Right atrium auricular region (tissue), 2 donors: Measurements from ENCODE around the gene AGRN. TPM values are rescaled to one million over a fixed set of nuclear protein-coding genes. Genes with fewer than 3 reads are reported as not detected.
A peak's percentile ranks its signal among the peaks of the same experiment; 100 is the strongest.
"Not testable (repeated sequence)": the region's sequence is repeated elsewhere in the genome, so short reads cannot be mapped to it uniquely, and the experiment has no call there.

ENCODE experiments used
- DNase-seq: peaks from one replicate; pipeline ENCODE4 v3.0.0-alpha.2; 2019; ENCODE audit warnings: low spot score
- H3K27ac ChIP-seq, 2 donors: fragments of 200-600 bp; sonication (generic); 1 replicate in 1 of 2; 2 replicates in 1 of 2; pipeline ENCODE4 v1.5.1; 2016 to 2019
- H3K27me3 ChIP-seq, 2 donors: fragments of 200-600 bp; sonication (generic); one replicate each; pipeline versions ENCODE4 v1.5.1 to v1.6.0; 2017 to 2019
- H3K36me3 ChIP-seq: fragments of 200-600 bp; sonication (generic); one replicate; pipeline ENCODE4 v1.5.1; 2016
- H3K4me1 ChIP-seq, 2 donors: fragments of 200-600 bp; sonication (generic); one replicate each; pipeline versions ENCODE4 v1.5.1 to v1.6.0; 2017 to 2019
- H3K4me3 ChIP-seq, 2 donors: fragments of 200-600 bp; sonication (generic); 1 replicate in 1 of 2; 2 replicates in 1 of 2; pipeline ENCODE4 v1.5.1; 2017 to 2019; ENCODE audit warnings: mild to moderate bottlenecking in 1 of 2, moderate library complexity in 1 of 2
- H3K9me3 ChIP-seq, 2 donors: fragments of 200-600 bp; sonication (generic); one replicate each; pipeline ENCODE4 v1.5.1; 2019
- CTCF ChIP-seq, 2 donors: fragments of 200-600 bp; sonication (generic); IDR thresholded peaks; one replicate each; pipeline ENCODE4 v1.5.1; 2019; ENCODE audit warnings: antibody characterized with exemption in 2 of 2
- total RNA-seq, 2 donors: library from RNA; depleted of rRNA; stranded (reverse); fragments of >200 nt; gene quantifications; one replicate each; pipeline ENCODE4 v1.1.0, GENCODE V29; 2016

AGRN gene
- total RNA-seq, 2 donors from 2014 or later = 22.5 to 27.9 TPM

GRCh38 chr1:973459-974292 is 46.2 kb upstream of the AGRN start:
- H3K4me1 ChIP-seq = peaks cover 0 to 17% of the 10 kb centered on the region in 2 donors
- no peaks in the 10 kb centered on the region for H3K9me3 ChIP-seq
- no peak overlapping the region for H3K27ac ChIP-seq
- peaks cover 4% of the 10 kb centered on the region for H3K36me3 ChIP-seq
- peaks cover 4 to 14% of the 10 kb centered on the region in 2 donors for H3K27me3 ChIP-seq
- no peak overlapping the region for H3K4me3 ChIP-seq
- no peak for TF ChIP-seq CTCF (IDR thresholded peaks at IDR 0.05)
- no peak for DNase-seq

GRCh38 chr1:974293-974640 is 45.7 kb upstream of the AGRN start:
- H3K27ac ChIP-seq = no peak overlapping the region

GRCh38 chr1:974687-975328 is 45.1 kb upstream of the AGRN start:
- H3K4me1 ChIP-seq = peaks cover 0 to 29% of the 10 kb centered on the region in 2 donors
- H3K9me3 ChIP-seq = no peaks in the 10 kb centered on the region
- peak overlapping the region in 1 of 2 donors; percentile 52 for H3K27ac ChIP-seq
- no peak for TF ChIP-seq CTCF (IDR thresholded peaks at IDR 0.05)
- H3K36me3 ChIP-seq = peaks cover 15% of the 10 kb centered on the region
- no peak for DNase-seq
- peaks cover 4 to 14% of the 10 kb centered on the region in 2 donors for H3K27me3 ChIP-seq
- no peak overlapping the region for H3K4me3 ChIP-seq

More at GRCh38 chr1:974293-974640, 45.7 kb upstream of the AGRN start:
- Histone ChIP-seq H3K9me3 (no peaks in the 10 kb centered on the region), H3K4me3 (no peak overlapping the region), H3K4me1 (peaks cover 0 to 23% of the 10 kb centered on the region in 2 donors), H3K27me3 (peaks cover 4 to 14% of the 10 kb centered on the region in 2 donors), H3K36me3 (peaks cover 10% of the 10 kb centered on the region)
- no peak for TF ChIP-seq CTCF (IDR thresholded peaks at IDR 0.05)
- DNase-seq = no peak

GRCh38 chr1:975365-975764 is 44.6 kb upstream of the AGRN start:
- Histone ChIP-seq H3K9me3 (no peaks in the 10 kb centered on the region), H3K36me3 (peaks cover 15% of the 10 kb centered on the region), H3K4me1 (peaks cover 0 to 34% of the 10 kb centered on the region in 2 donors), H3K27me3 (peaks cover 4 to 10% of the 10 kb centered on the region in 2 donors), H3K27ac (peak overlapping the region in 1 of 2 donors; percentile 52), H3K4me3 (no peak overlapping the region)
- no peak for TF ChIP-seq CTCF (IDR thresholded peaks at IDR 0.05)
- no peak for DNase-seq

- Histone ChIP-seq H3K4me1 (peaks cover 0 to 38% of the 10 kb centered on the region in 2 donors), H3K27ac (peak overlapping the region; percentile 5 to 52), H3K4me3 (peak overlapping the region in 1 of 2 donors; percentile 29), H3K27me3 (peaks cover 0 to 3% of the 10 kb centered on the region in 2 donors), H3K36me3 (peaks cover 15% of the 10 kb centered on the region), H3K9me3 (no peaks in the 10 kb centered on the region)
- no peak for DNase-seq
- peak; percentile 28 to 59 for TF ChIP-seq CTCF (IDR thresholded peaks at IDR 0.05)
These were observed 43.8 kb upstream of the AGRN start for GRCh38 chr1:975896-976683.

- H3K27ac ChIP-seq, H3K4me3 ChIP-seq, H3K9me3 ChIP-seq, DNase-seq, H3K27me3 ChIP-seq: not testable (repeated sequence)
- Histone ChIP-seq H3K4me1 (peaks cover 0 to 41% of the 10 kb centered on the region in 2 donors), H3K36me3 (peaks cover 15% of the 10 kb centered on the region)
These were observed 43.1 kb upstream of the AGRN start for GRCh38 chr1:976791-977190.
